Neuronal stem cell (in vitro differentiated cells): ENCODE measurements around the gene KRT38.
"Not testable (repeated sequence)": the region's sequence is repeated elsewhere in the genome, so short reads cannot be mapped to it uniquely, and the experiment has no call there.

ENCODE experiments used
- DNase-seq: peaks from one replicate; pipeline ENCODE4 v3.0.0-alpha.2; 2013; ENCODE audit warnings: low spot score
- H2AFZ ChIP-seq: one replicate; pipeline ENCODE4 v1.6.1; 2013; ENCODE audit warnings: mild to moderate bottlenecking, low read length, inconsistent platforms
- H2AK5ac ChIP-seq: 2 replicates; pipeline ENCODE4 v1.6.1; 2013; ENCODE audit warnings: low read depth, mild to moderate bottlenecking, inconsistent platforms, low read length, moderate library complexity, mixed read lengths
- H2BK120ac ChIP-seq: 2 replicates; pipeline ENCODE4 v1.6.1; 2013; ENCODE audit warnings: low read depth, mild to moderate bottlenecking, inconsistent platforms, low read length, moderate library complexity, mixed read lengths
- H2BK12ac ChIP-seq: one replicate; pipeline ENCODE4 v1.6.1; 2013; ENCODE audit warnings: low read length, inconsistent platforms
- H2BK15ac ChIP-seq: 2 replicates; pipeline ENCODE4 v1.6.1; 2013; ENCODE audit warnings: mild to moderate bottlenecking, low read length, inconsistent platforms, mixed read lengths
- H2BK5ac ChIP-seq: one replicate; pipeline ENCODE4 v1.6.1; 2013; ENCODE audit warnings: inconsistent platforms, mild to moderate bottlenecking, low read length, moderate library complexity
- H3K14ac ChIP-seq: one replicate; pipeline ENCODE4 v1.6.1; 2013; ENCODE audit warnings: low read length, inconsistent platforms
- H3K18ac ChIP-seq: 2 replicates; pipeline ENCODE4 v1.6.1; 2013; ENCODE audit warnings: low read length, inconsistent platforms
- H3K23ac ChIP-seq: 2 replicates; pipeline ENCODE4 v1.6.1; 2013; ENCODE audit warnings: low read depth, mild to moderate bottlenecking, mixed read lengths, low read length, inconsistent platforms; ENCODE audit not compliant: poor library complexity
- H3K27ac ChIP-seq: replicated peaks from 3 replicates; pipeline ENCODE4 v1.5.1; 2013; ENCODE audit warnings: low read length, inconsistent platforms
- H3K27me3 ChIP-seq, 3 experiments: 2 replicates each; pipeline ENCODE4 v1.6.1; 2013; ENCODE audit warnings: low read length in 3 of 3, mild to moderate bottlenecking in 2 of 3, inconsistent platforms in 1 of 3, low read depth in 1 of 3, mixed read lengths in 1 of 3, moderate library complexity in 1 of 3; ENCODE audit not compliant: control insufficient read depth in 3 of 3, insufficient read depth in 3 of 3
- H3K36me3 ChIP-seq, 2 donors: replicated peaks in 1 of 2; 2 replicates each; pipeline ENCODE4 v1.6.1; 2013; ENCODE audit warnings: low read length in 2 of 2; ENCODE audit not compliant: control insufficient read depth in 2 of 2, insufficient read depth in 2 of 2
- H3K4ac ChIP-seq: 2 replicates; pipeline ENCODE4 v1.6.1; 2013; ENCODE audit warnings: inconsistent platforms, mild to moderate bottlenecking, low read length, moderate library complexity
- H3K4me1 ChIP-seq, 2 donors: 1 replicate in 1 of 2; 2 replicates in 1 of 2; pipeline ENCODE4 v1.6.1; 2013; ENCODE audit warnings: low read length in 2 of 2, low read depth in 1 of 2; ENCODE audit not compliant: control insufficient read depth in 2 of 2, insufficient read depth in 1 of 2
- H3K4me2 ChIP-seq: one replicate; pipeline ENCODE4 v1.6.1; 2013; ENCODE audit warnings: mild to moderate bottlenecking, low read length, inconsistent platforms; ENCODE audit not compliant: insufficient read depth, poor library complexity, severe bottlenecking
- H3K4me3 ChIP-seq, 2 donors: 2 replicates each; pipeline ENCODE4 v1.5.1; 2013; ENCODE audit warnings: low read length in 2 of 2, mild to moderate bottlenecking in 2 of 2, inconsistent platforms in 1 of 2, moderate library complexity in 1 of 2
- H3K79me1 ChIP-seq: one replicate; pipeline ENCODE4 v1.6.1; 2013; ENCODE audit warnings: low read depth, mild to moderate bottlenecking, inconsistent platforms, low read length, moderate library complexity
- H3K9ac ChIP-seq: one replicate; pipeline ENCODE4 v1.6.1; 2013; ENCODE audit warnings: mild to moderate bottlenecking, low read depth, low read length, inconsistent platforms; ENCODE audit not compliant: poor library complexity
- H3K9me3 ChIP-seq, 2 donors: replicated peaks in 1 of 2; 2 replicates each; pipeline versions ENCODE3 to v1.6.1; 2013; ENCODE audit warnings: low read length in 2 of 2, mild to moderate bottlenecking in 2 of 2, inconsistent platforms in 1 of 2, low read depth in 1 of 2, mixed read lengths in 1 of 2, moderate library complexity in 1 of 2; ENCODE audit not compliant: control insufficient read depth in 2 of 2, insufficient read depth in 1 of 2
- H4K8ac ChIP-seq: one replicate; pipeline ENCODE4 v1.6.1; 2013; ENCODE audit warnings: low read depth, mild to moderate bottlenecking, inconsistent platforms, low read length, moderate library complexity
- H4K91ac ChIP-seq: one replicate; pipeline ENCODE4 v1.6.1; 2013; ENCODE audit warnings: low read length, low read depth, mild to moderate bottlenecking, inconsistent platforms; ENCODE audit not compliant: poor library complexity
- WGBS, 2 donors: extraction: QIAGEN DNeasy Blood & Tissue Kit; methylation state at CpG; one replicate each; pipeline ENCODE4 v1.1.7; 2013; ENCODE audit warnings: missing lambda C conversion rate in 2 of 2, mixed read lengths in 1 of 2; ENCODE audit not compliant: insufficient read length in 2 of 2, insufficient replicate concordance in 1 of 2; ENCODE audit errors: extremely low coverage in 2 of 2; 5-methylcytosine and 5-hydroxymethylcytosine counted together

Gene KRT38

GRCh38 chr17:41429667-41430066 lies 11.1 kb downstream of the KRT38 start:
- Histone ChIP-seq H4K91ac (no peak overlapping the region), H3K9ac (no peak overlapping the region), H2BK120ac (no peak overlapping the region), H3K36me3 (no peaks in the 10 kb centered on the region), H2BK12ac (no peak overlapping the region), H2AFZ (no peak overlapping the region), H3K4me2 (no peak overlapping the region), H3K23ac (no peak overlapping the region), H2BK15ac (no peak overlapping the region), H3K4ac (no peak overlapping the region), H2BK5ac (no peak overlapping the region), H2AK5ac (no peak overlapping the region), H3K4me1 (peaks cover 0 to 1% of the 10 kb centered on the region in 2 donors), H4K8ac (no peak overlapping the region), H3K27me3 (peaks cover 0 to 2% (median 0%) of the 10 kb centered on the region in 3 experiments), H3K27ac (no peak overlapping the region), H3K9me3 (no peaks in the 10 kb centered on the region), H3K4me3 (no peak overlapping the region), H3K18ac (no peak overlapping the region), H3K14ac (no peak overlapping the region), H3K79me1 (no peaks in the 10 kb centered on the region)
- no CpG with 5 or more reads among the region's 7 CpGs for WGBS, 2 donors
- DNase-seq = no peak

GRCh38 chr17:41428591-41429291 lies 12.0 kb downstream of the KRT38 start:
- Histone ChIP-seq H2BK15ac (no peak overlapping the region), H3K79me1 (no peaks in the 10 kb centered on the region), H3K36me3 (no peaks in the 10 kb centered on the region), H2AK5ac (peak overlapping the region; percentile 14), H3K4me3 (no peak overlapping the region), H2AFZ (no peak overlapping the region), H3K14ac (no peak overlapping the region), H2BK5ac (no peak overlapping the region), H3K9me3 (no peaks in the 10 kb centered on the region), H3K9ac (no peak overlapping the region), H3K4ac (no peak overlapping the region), H3K23ac (no peak overlapping the region), H3K4me1 (peaks cover 0 to 1% of the 10 kb centered on the region in 2 donors), H3K27me3 (peaks cover 0 to 2% (median 0%) of the 10 kb centered on the region in 3 experiments), H3K4me2 (no peak overlapping the region), H2BK12ac (no peak overlapping the region), H4K8ac (no peak overlapping the region), H3K18ac (no peak overlapping the region), H4K91ac (no peak overlapping the region), H3K27ac (no peak overlapping the region), H2BK120ac (no peak overlapping the region)
- no CpG with 5 or more reads among the region's 4 CpGs for WGBS, 2 donors
- DNase-seq = no peak

GRCh38 chr17:41424111-41424635 lies 16.6 kb downstream of the KRT38 start, which contains the start of gene KRT37:
TSS of gene KRT37 (minus strand) at chr17:41424585. CDS start at chr17:41424523, 62 bp downstream.
- Histone ChIP-seq H4K8ac (no peak within 1 kb of the TSS), H3K9me3 (no peaks in the 10 kb centered on the region), H2BK120ac (no peak within 1 kb of the TSS), H3K9ac (no peak within 1 kb of the TSS), H2AK5ac (peak within 1 kb of the TSS; percentile 65), H3K4me1 (peaks cover 0 to 1% of the 10 kb centered on the region in 2 donors), H2BK15ac (no peak within 1 kb of the TSS), H3K4ac (no peak within 1 kb of the TSS), H3K4me2 (no peak within 1 kb of the TSS), H3K27ac (no peak within 1 kb of the TSS), H2AFZ (no peak within 1 kb of the TSS), H3K14ac (no peak within 1 kb of the TSS), H4K91ac (no peak within 1 kb of the TSS), H3K36me3 (no peaks in the 10 kb centered on the region), H3K18ac (peak within 1 kb of the TSS; percentile 32), H3K4me3 (no peak within 1 kb of the TSS), H2BK5ac (peak within 1 kb of the TSS; percentile 31), H3K23ac (no peak within 1 kb of the TSS), H3K27me3 (peaks cover 0 to 5% (median 0%) of the 10 kb centered on the region in 3 experiments), H2BK12ac (no peak within 1 kb of the TSS), H3K79me1 (no peaks in the 10 kb centered on the region)
- no peak for DNase-seq
- WGBS, 2 donors = no CpG with 5 or more reads among the region's 13 CpGs

- not testable (repeated sequence) for H2AK5ac ChIP-seq, H4K8ac ChIP-seq, H2BK5ac ChIP-seq, H3K27me3 ChIP-seq, H2AFZ ChIP-seq, DNase-seq, H2BK120ac ChIP-seq, H3K79me1 ChIP-seq, H3K4ac ChIP-seq, H3K36me3 ChIP-seq, H3K4me2 ChIP-seq, H3K4me3 ChIP-seq, H3K14ac ChIP-seq, H3K4me1 ChIP-seq, H4K91ac ChIP-seq, H3K9ac ChIP-seq, H3K18ac ChIP-seq, H2BK15ac ChIP-seq, H2BK12ac ChIP-seq, H3K9me3 ChIP-seq, H3K27ac ChIP-seq, H3K23ac ChIP-seq
- WGBS, 2 donors = no CpG with 5 or more reads among the region's 11 CpGs
These were observed 18.2 kb downstream of the KRT38 start for GRCh38 chr17:41422586-41422985.
